H1 (cell line): ENCODE measurements around the gene PIF1. TPM values are rescaled to one million over a fixed set of nuclear protein-coding genes. Genes with fewer than 3 reads are reported as not detected.

Source experiments
- CTCF ChIA-PET: fragments of 300-600 bp; sonication (Branson Sonifier 250); formaldehyde crosslinking; loops from one replicate; lab custom pipeline; 2021; ENCODE audit not compliant: partially characterized antibody; lab: Charles Lee
- POLR2A ChIA-PET: fragments of 300-600 bp; sonication (Branson Sonifier 250); formaldehyde crosslinking; loops from one replicate; lab custom pipeline; 2021; ENCODE audit warnings: inconsistent platforms; ENCODE audit not compliant: partially characterized antibody; lab: Charles Lee
- DNase-seq, 2 experiments: peaks; one replicate each; pipeline versions ENCODE4 v3.0.0 to v3.0.0-alpha.2; 2010 to 2022; ENCODE audit warnings: low spot score in 2 of 2, low read depth in 1 of 2, mixed read lengths in 1 of 2
- FAIRE-seq: peaks from 2 replicates; lab custom pipeline; 2011; peaks lifted over from hg19 to GRCh38; lab: Jason Lieb, UNC
- H2AFZ ChIP-seq: 2 replicates; pipeline ENCODE4 v1.8.1; 2012; ENCODE audit warnings: low read length, inconsistent platforms
- H2AK5ac ChIP-seq: 2 replicates; pipeline ENCODE4 v1.6.1; 2013; ENCODE audit warnings: low read depth, low read length
- H2BK120ac ChIP-seq: replicated peaks from 2 replicates; pipeline ENCODE3; 2013; ENCODE audit warnings: low read depth, low read length, inconsistent platforms
- H2BK12ac ChIP-seq: 2 replicates; pipeline ENCODE4 v1.6.1; 2013; ENCODE audit warnings: low read depth, low read length
- H2BK15ac ChIP-seq: 2 replicates; pipeline ENCODE4 v1.6.1; 2013; ENCODE audit warnings: low read length
- H2BK20ac ChIP-seq: 2 replicates; pipeline ENCODE4 v1.6.1; 2013; ENCODE audit warnings: low read length
- H2BK5ac ChIP-seq: 2 replicates; pipeline ENCODE4 v1.6.1; 2013; ENCODE audit warnings: low read depth, low read length
- H3K14ac ChIP-seq: 2 replicates; pipeline ENCODE4 v1.6.1; 2013; ENCODE audit warnings: inconsistent platforms; ENCODE audit not compliant: insufficient read length
- H3K18ac ChIP-seq: 2 replicates; pipeline ENCODE4 v1.6.1; 2013; ENCODE audit warnings: low read length; ENCODE audit errors: extremely low read depth
- H3K23ac ChIP-seq: 2 replicates; pipeline ENCODE4 v1.6.1; 2013; ENCODE audit warnings: inconsistent platforms; ENCODE audit not compliant: insufficient read length
- H3K23me2 ChIP-seq: 2 replicates; pipeline ENCODE4 v1.6.1; 2013; ENCODE audit warnings: low read depth, low read length
- H3K27ac ChIP-seq: 2 replicates; pipeline ENCODE4 v1.6.1; 2011; ENCODE audit warnings: low read depth, low read length, inconsistent platforms
- H3K27me3 ChIP-seq, 4 experiments: replicated peaks in 1 of 4; 1 replicate in 1 of 4; 2 replicates in 3 of 4; pipeline versions ENCODE4 v1.6.1 to v1.8.1; 2011 to 2013; ENCODE audit warnings: low read length in 3 of 4, mild to moderate bottlenecking in 3 of 4, inconsistent platforms in 2 of 4, mixed read lengths in 2 of 4, moderate library complexity in 1 of 4; ENCODE audit not compliant: control insufficient read depth in 3 of 4, insufficient read depth in 3 of 4; ENCODE audit errors: extremely low read depth in 1 of 4
- H3K36me3 ChIP-seq, 4 experiments: 2 replicates each; pipeline versions ENCODE4 v1.6.1 to v1.8.1; 2011 to 2013; ENCODE audit warnings: mild to moderate bottlenecking in 4 of 4, low read length in 3 of 4, moderate library complexity in 2 of 4, control low read depth in 1 of 4, inconsistent platforms in 1 of 4; ENCODE audit not compliant: insufficient read depth in 4 of 4, control insufficient read depth in 2 of 4
- H3K4ac ChIP-seq: replicated peaks from 2 replicates; pipeline ENCODE3; 2013; ENCODE audit warnings: low read length, low read depth, mixed read lengths, inconsistent platforms; ENCODE audit not compliant: insufficient read length
- H3K4me1 ChIP-seq, 4 experiments: replicated peaks in 1 of 4; 1 replicate in 1 of 4; 2 replicates in 3 of 4; pipeline versions ENCODE4 v1.6.1 to v1.8.1; 2011 to 2013; ENCODE audit warnings: low read length in 3 of 4, inconsistent platforms in 2 of 4, mixed read lengths in 1 of 4; ENCODE audit not compliant: insufficient read depth in 4 of 4, control insufficient read depth in 3 of 4
- H3K4me2 ChIP-seq, 2 experiments: 2 replicates each; pipeline versions ENCODE4 v1.6.1 to v1.8.1; 2011 to 2013; ENCODE audit warnings: low read depth in 2 of 2, low read length in 2 of 2, control low read depth in 1 of 2, inconsistent platforms in 1 of 2, mild to moderate bottlenecking in 1 of 2; ENCODE audit not compliant: insufficient read depth in 1 of 2
- H3K4me3 ChIP-seq, 4 experiments: fragments of 200-600, 300-600 bp in 1 of 4; sonication (generic), shearing (Covaris generic), sonication (Bioruptor Twin) in 1 of 4; 2 replicates each; pipeline versions ENCODE4 v1.5.1 to v1.8.1; 2011 to 2016; ENCODE audit warnings: low read length in 4 of 4, low read depth in 3 of 4, control low read depth in 2 of 4, inconsistent platforms in 2 of 4, mild to moderate bottlenecking in 2 of 4, mixed read lengths in 1 of 4, moderate library complexity in 1 of 4; ENCODE audit not compliant: insufficient read depth in 2 of 4; ENCODE audit errors: extremely low read depth in 1 of 4
- H3K56ac ChIP-seq: replicated peaks from 2 replicates; pipeline ENCODE3; 2013; ENCODE audit warnings: low read depth, mild to moderate bottlenecking, mixed read lengths, low read length, inconsistent platforms; ENCODE audit not compliant: insufficient read length
- H3K79me1 ChIP-seq: 2 replicates; pipeline ENCODE4 v1.6.1; 2013; ENCODE audit warnings: low read depth, low read length, control low read depth
- H3K79me2 ChIP-seq, 2 experiments: 2 replicates each; pipeline versions ENCODE4 v1.6.1 to v1.8.1; 2012 to 2013; ENCODE audit warnings: low read length in 2 of 2, mild to moderate bottlenecking in 2 of 2, inconsistent platforms in 1 of 2; ENCODE audit not compliant: insufficient read depth in 2 of 2, control insufficient read depth in 1 of 2
- H3K9ac ChIP-seq, 4 experiments: replicated peaks in 1 of 4; 1 replicate in 1 of 4; 2 replicates in 3 of 4; pipeline versions ENCODE4 v1.6.1 to v1.8.1; 2011 to 2013; ENCODE audit warnings: low read depth in 3 of 4, low read length in 3 of 4, control low read depth in 2 of 4, mild to moderate bottlenecking in 2 of 4, moderate library complexity in 2 of 4, inconsistent platforms in 1 of 4; ENCODE audit errors: extremely low read depth in 1 of 4
- H3K9me3 ChIP-seq, 2 experiments: 2 replicates each; pipeline versions ENCODE4 v1.6.1 to v1.8.1; 2012 to 2013; ENCODE audit warnings: mild to moderate bottlenecking in 2 of 2, moderate library complexity in 2 of 2, control low read depth in 1 of 2, inconsistent platforms in 1 of 2, low read depth in 1 of 2, low read length in 1 of 2, mixed read lengths in 1 of 2; ENCODE audit not compliant: insufficient read depth in 2 of 2
- H4K20me1 ChIP-seq, 2 experiments: replicated peaks in 1 of 2; 2 replicates each; pipeline versions ENCODE3 to v1.8.1; 2011 to 2013; ENCODE audit warnings: inconsistent platforms in 2 of 2, low read length in 2 of 2, mild to moderate bottlenecking in 1 of 2; ENCODE audit not compliant: insufficient read depth in 2 of 2, control insufficient read depth in 1 of 2
- H4K5ac ChIP-seq: 2 replicates; pipeline ENCODE4 v1.6.1; 2013; ENCODE audit warnings: low read length, low read depth, mixed read lengths, inconsistent platforms; ENCODE audit not compliant: insufficient read length
- H4K8ac ChIP-seq: 2 replicates; pipeline ENCODE4 v1.8.0; 2013; ENCODE audit warnings: mild to moderate bottlenecking, moderate library complexity, low read length, inconsistent platforms; ENCODE audit not compliant: insufficient read depth; ENCODE audit errors: extremely low read depth
- H4K91ac ChIP-seq: replicated peaks from 2 replicates; pipeline ENCODE3; 2013; ENCODE audit warnings: low read length, mixed read lengths, inconsistent platforms; ENCODE audit not compliant: insufficient read length
- BRCA1 ChIP-seq: IDR thresholded peaks from 2 replicates; pipeline ENCODE4 v1.6.1; 2012; ENCODE audit warnings: low read depth, low read length, improper control_type of control experiment
- CBX8 ChIP-seq: fragments of 300-800, 300-1000 bp; sonication (generic); IDR thresholded peaks from 2 replicates; pipeline ENCODE4 v1.7.1; 2016; ENCODE audit warnings: low read depth, low read length, borderline replicate concordance
- CEBPB ChIP-seq: IDR thresholded peaks from 2 replicates; pipeline ENCODE4 v1.6.1; 2012; ENCODE audit warnings: low read depth, low read length
- CTBP2 ChIP-seq: IDR thresholded peaks from 2 replicates; pipeline ENCODE4 v1.7.0; 2011; ENCODE audit warnings: borderline replicate concordance, mild to moderate bottlenecking, moderate library complexity, mixed read lengths, low read length; ENCODE audit not compliant: insufficient read depth, insufficient read length
- HDAC6 ChIP-seq: IDR thresholded peaks from one replicate; pipeline ENCODE4 v1.7.1; 2012; ENCODE audit warnings: low read depth, mild to moderate bottlenecking, inconsistent platforms, low read length, moderate library complexity
- RXRA ChIP-seq: IDR thresholded peaks from 2 replicates; pipeline ENCODE4 v1.6.1; 2011; ENCODE audit warnings: low read depth, mild to moderate bottlenecking, low read length, moderate library complexity; ENCODE audit not compliant: insufficient read depth
- SIN3A ChIP-seq, 2 experiments: IDR thresholded peaks in 1 of 2; conservative IDR thresholded peaks in 1 of 2; 2 replicates each; pipeline ENCODE4 v1.6.1; 2011 to 2012; ENCODE audit warnings: low read length in 2 of 2, improper control_type of control experiment in 1 of 2, low read depth in 1 of 2, mild to moderate bottlenecking in 1 of 2
- SIRT6 ChIP-seq: IDR thresholded peaks from one replicate; pipeline ENCODE4 v1.7.1; 2012; ENCODE audit warnings: low read length, inconsistent platforms
- SP4 ChIP-seq: IDR thresholded peaks from 2 replicates; pipeline ENCODE4 v1.6.1; 2012; ENCODE audit warnings: low read length, inconsistent platforms
- WGBS, 2 experiments: shearing (Covaris generic) in 1 of 2; methylation state at CpG; one replicate each; pipeline versions ENCODE4 v1.1.6 to v1.1.7; 2013 to 2015; ENCODE audit warnings: low lambda C conversion rate in 2 of 2, mixed read lengths in 2 of 2, inconsistent platforms in 1 of 2, low coverage in 1 of 2, missing lambda C conversion rate in 1 of 2; ENCODE audit not compliant: insufficient replicate concordance in 2 of 2, insufficient coverage in 1 of 2, insufficient read length in 1 of 2; ENCODE audit errors: extremely low coverage in 1 of 2, missing lambda C conversion rate in 1 of 2; 5-methylcytosine and 5-hydroxymethylcytosine counted together
- polyA plus RNA-seq, 7 experiments: library from polyadenylated mRNA; depleted of rRNA in 3 of 7; stranded (reverse) in 5 of 7; unstranded in 2 of 7; fragments of >200 nt in 5 of 7; fragments of 200-250 nt in 2 of 7; gene quantifications; 1 replicate in 5 of 7; 2 replicates in 1 of 7; 4 replicates in 1 of 7; pipeline versions ENCODE4 v1.2.1 to v1.2.3, GENCODE V29; 2011 to 2013; ENCODE audit warnings: missing spikeins in 2 of 7, mixed read lengths in 2 of 7
- total RNA-seq: library from RNA; stranded (reverse); fragmentation: NEBNext Ultra II Directional; extraction: Animal tissue kit (Norgen Biotek cat#: 25700); gene quantifications from 2 replicates; pipeline ENCODE4 v1.2.1, GENCODE V29; 2021
- TF ChIP-seq, protein P1 (sequence below), 3 experiments: IDR thresholded peaks; 1 replicate in 2 of 3; 2 replicates in 1 of 3; pipeline versions ENCODE4 v1.5.1 to v1.6.1; 2011; ENCODE audit warnings: low read length in 3 of 3, mild to moderate bottlenecking in 3 of 3, inconsistent platforms in 2 of 3, low read depth in 1 of 3, moderate library complexity in 1 of 3; ENCODE audit not compliant: insufficient read depth in 1 of 3; ENCODE audit errors: control extremely low read depth in 1 of 3

PIF1 gene
- total and polyA plus RNA-seq, 2 of the 8 experiments (the other 6 are each of a cell fraction or from before 2014, with no cell fraction given): 73.3 to 138 TPM

DNA sequence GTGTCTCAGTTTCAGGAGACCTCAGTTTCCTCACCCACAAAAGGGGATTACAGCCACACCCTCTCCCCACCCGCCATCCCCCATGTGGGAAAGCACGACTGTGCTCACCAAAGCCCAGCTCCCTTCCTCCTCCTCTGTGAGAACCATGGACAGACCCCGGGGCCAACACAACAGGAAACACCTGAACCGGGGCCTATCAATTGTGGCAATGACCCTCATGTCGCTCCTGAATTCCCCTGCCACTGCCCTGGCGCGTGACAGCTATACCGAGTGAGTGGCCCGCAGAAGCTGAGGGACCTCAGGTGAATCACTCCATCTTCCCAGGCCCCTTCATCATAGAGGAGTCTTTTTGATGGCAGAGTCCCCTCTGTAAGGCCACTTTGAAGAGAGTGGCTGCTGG, 44.9 kb upstream of the PIF1 start:
- no peak overlapping the region for H4K91ac ChIP-seq
- no peak overlapping the region for H3K4me2 ChIP-seq
- no peak overlapping the region for H2BK5ac ChIP-seq
- H3K4me3 ChIP-seq: no peak overlapping the region
- H4K8ac ChIP-seq: no peak overlapping the region
- H3K4ac ChIP-seq: no peak overlapping the region
- no peak overlapping the region for H3K27ac ChIP-seq
- no peaks in the 10 kb centered on the region for H3K27me3 ChIP-seq
- H2BK120ac ChIP-seq: no peak overlapping the region
- no peak overlapping the region for H3K56ac ChIP-seq
- ChIA-PET CTCF (interaction anchor here (0.8 kb wide), 1 partner anchor 73 kb away, joined by 3 read pairs; no protein-coding TSS in a partner anchor), POLR2A (interaction anchor here (1.3 kb wide), 2 partner anchors 11 to 14 kb away, joined by 3 read pairs; no protein-coding TSS in a partner anchor)
- H4K5ac ChIP-seq: no peak overlapping the region
- no peaks in the 10 kb centered on the region for H3K79me1 ChIP-seq
- peaks cover 0 to 5% (median 0%) of the 10 kb centered on the region in 4 experiments; a peak in 3 of 8 replicates for H3K36me3 ChIP-seq
- no peaks in the 10 kb centered on the region for H3K79me2 ChIP-seq
- H3K14ac ChIP-seq: no peak overlapping the region
- H3K9ac ChIP-seq: no peak overlapping the region; a peak in 1 of 7 replicates
- H3K4me1 ChIP-seq: peaks cover 13 to 23% (median 19%) of the 10 kb centered on the region in 4 experiments
- H3K18ac ChIP-seq: no peak overlapping the region
- no peak for FAIRE-seq
- no peaks in the 10 kb centered on the region for H3K9me3 ChIP-seq
- H4K20me1 ChIP-seq: peaks cover 0 to 2% of the 10 kb centered on the region in 2 experiments
- DNase-seq: no peak
- no peak overlapping the region for H3K23ac ChIP-seq
- H3K23me2 ChIP-seq: no peaks in the 10 kb centered on the region
- H2AK5ac ChIP-seq: no peak overlapping the region
- H2BK15ac ChIP-seq: no peak overlapping the region
- TF ChIP-seq SIN3A (conservative IDR thresholded peaks at IDR 0.05 in 1 of 2, IDR thresholded peaks at IDR 0.05 in 1 of 2; ENCODE audit: low read depth in 1 of 2, low read length in 2 of 2): no peak
- no peak for TF ChIP-seq BRCA1
- TF ChIP-seq CBX8: no peak
- TF ChIP-seq SP4: no peak
- TF ChIP-seq SIRT6: no peak
- TF ChIP-seq, protein P1, sequence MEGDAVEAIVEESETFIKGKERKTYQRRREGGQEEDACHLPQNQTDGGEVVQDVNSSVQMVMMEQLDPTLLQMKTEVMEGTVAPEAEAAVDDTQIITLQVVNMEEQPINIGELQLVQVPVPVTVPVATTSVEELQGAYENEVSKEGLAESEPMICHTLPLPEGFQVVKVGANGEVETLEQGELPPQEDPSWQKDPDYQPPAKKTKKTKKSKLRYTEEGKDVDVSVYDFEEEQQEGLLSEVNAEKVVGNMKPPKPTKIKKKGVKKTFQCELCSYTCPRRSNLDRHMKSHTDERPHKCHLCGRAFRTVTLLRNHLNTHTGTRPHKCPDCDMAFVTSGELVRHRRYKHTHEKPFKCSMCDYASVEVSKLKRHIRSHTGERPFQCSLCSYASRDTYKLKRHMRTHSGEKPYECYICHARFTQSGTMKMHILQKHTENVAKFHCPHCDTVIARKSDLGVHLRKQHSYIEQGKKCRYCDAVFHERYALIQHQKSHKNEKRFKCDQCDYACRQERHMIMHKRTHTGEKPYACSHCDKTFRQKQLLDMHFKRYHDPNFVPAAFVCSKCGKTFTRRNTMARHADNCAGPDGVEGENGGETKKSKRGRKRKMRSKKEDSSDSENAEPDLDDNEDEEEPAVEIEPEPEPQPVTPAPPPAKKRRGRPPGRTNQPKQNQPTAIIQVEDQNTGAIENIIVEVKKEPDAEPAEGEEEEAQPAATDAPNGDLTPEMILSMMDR (IDR thresholded peaks at IDR 0.05; ENCODE audit: control extremely low read depth in 1 of 3, insufficient read depth in 1 of 3, low read depth in 1 of 3, low read length in 3 of 3): no peak
- TF ChIP-seq CTBP2: no peak
- TF ChIP-seq HDAC6: no peak
- no peak for TF ChIP-seq RXRA
- no peak for TF ChIP-seq CEBPB
- H2AFZ ChIP-seq: no peak overlapping the region
- H2BK12ac ChIP-seq: no peak overlapping the region
- WGBS, 2 experiments: 98% methylated on average over 9 of the region's 9 CpGs; no CpG with 5 or more reads in 1 of the 2 experiments
- H2BK20ac ChIP-seq: no peak overlapping the region
